Measurements from ENCODE around the gene MTFP1.
"Not testable (repeated sequence)": the region's sequence is repeated elsewhere in the genome, so short reads cannot be mapped to it uniquely, and the experiment has no call there.

MTFP1 gene

GRCh38 chr22:30453731-30454510 lies 28.4 kb downstream of the MTFP1 start:
- DNase-seq (ENCODE audit: low read depth in 1 of 2, low spot score in 1 of 2), result no peak

GRCh38 chr22:30455075-30455840 lies 29.7 kb downstream of the MTFP1 start:
- DNase-seq (ENCODE audit: low read depth in 1 of 2, low spot score in 1 of 2), result no peak

GRCh38 chr22:30457981-30458380 lies 32.4 kb downstream of the MTFP1 start:
- no peak for DNase-seq (ENCODE audit: low read depth in 1 of 2, low spot score in 1 of 2)

GRCh38 chr22:30459181-30460052 lies 33.8 kb downstream of the MTFP1 start:
- DNase-seq (ENCODE audit: low read depth in 1 of 2, low spot score in 1 of 2), result no peak

- DNase-seq (ENCODE audit: low read depth in 1 of 2, low spot score in 1 of 2), result no peak
Observed at GRCh38 chr22:30460147-30460546, 34.6 kb downstream of the MTFP1 start.

- not testable (repeated sequence) for DNase-seq (ENCODE audit: low read depth in 1 of 2, low spot score in 1 of 2)
Observed at GRCh38 chr22:30460555-30460954, 35.0 kb downstream of the MTFP1 start.

GRCh38 chr22:30469165-30469564 lies 43.6 kb downstream of the MTFP1 start:
- DNase-seq (ENCODE audit: low read depth in 1 of 2, low spot score in 1 of 2), result no peak

GRCh38 chr22:30470655-30471054 lies 45.1 kb downstream of the MTFP1 start:
- DNase-seq (ENCODE audit: low read depth in 1 of 2, low spot score in 1 of 2), result no peak

GRCh38 chr22:30471616-30472318 lies 46.2 kb downstream of the MTFP1 start, which contains the start of gene SEC14L3:
TSS of gene SEC14L3 (minus strand) at chr22:30472017. CDS start at chr22:30471958, 59 bp downstream.
- no peak for DNase-seq (ENCODE audit: low read depth in 1 of 2, low spot score in 1 of 2)

- DNase-seq (ENCODE audit: low read depth in 1 of 2, low spot score in 1 of 2), result no peak
Observed at GRCh38 chr22:30472994-30473720, 47.6 kb downstream of the MTFP1 start.

GRCh38 chr22:30474121-30474520 lies 48.6 kb downstream of the MTFP1 start:
- no peak for DNase-seq (ENCODE audit: low read depth in 1 of 2, low spot score in 1 of 2)

GRCh38 chr22:30474683-30475424 lies 49.3 kb downstream of the MTFP1 start:
- no peak for DNase-seq (ENCODE audit: low read depth in 1 of 2, low spot score in 1 of 2)

Data from activated CD4-positive, alpha-beta T cell treated with anti-CD3 and anti-CD28 coated beads, Interleukin-2, amount 50 U/mL, for 24 hours (primary cell).